HG03571 (cell line): ENCODE results near the gene ANKRD33B.
"Not testable (repeated sequence)": the region's sequence is repeated elsewhere in the genome, so short reads cannot be mapped to it uniquely, and the experiment has no call there.

Experiments
- ATAC-seq: cut with Tn5 transposase; IDR thresholded peaks from one replicate; pipeline ENCODE4 v1.9.1; 2021; ENCODE audit not compliant: unreplicated experiment

ANKRD33B gene

GRCh38 chr5:10654566-10654965, 90.7 kb downstream of the ANKRD33B start:
- ATAC-seq = no peak

GRCh38 chr5:10655161-10655971, 91.5 kb downstream of the ANKRD33B start:
- peak; percentile 46 for ATAC-seq

GRCh38 chr5:10655972-10656830, 92.3 kb downstream of the ANKRD33B start:
- ATAC-seq = no peak

- no peak for ATAC-seq
Measured at GRCh38 chr5:10658265-10658664, 94.4 kb downstream of the ANKRD33B start.

- no peak for ATAC-seq
Measured at GRCh38 chr5:10660135-10660534, 96.3 kb downstream of the ANKRD33B start.

- ATAC-seq = no peak
Measured at GRCh38 chr5:10660720-10661387, 97.0 kb downstream of the ANKRD33B start.

GRCh38 chr5:10661401-10661800, 97.5 kb downstream of the ANKRD33B start:
- ATAC-seq = no peak

- no peak for ATAC-seq
Measured at GRCh38 chr5:10662083-10662482, 98.2 kb downstream of the ANKRD33B start.

GRCh38 chr5:10662661-10663488, 99.0 kb downstream of the ANKRD33B start:
- ATAC-seq = no peak

- no peak for ATAC-seq
Measured at GRCh38 chr5:10663489-10664179, 99.8 kb downstream of the ANKRD33B start.

GRCh38 chr5:10664180-10664769, 100.4 kb downstream of the ANKRD33B start:
- ATAC-seq = not testable (repeated sequence)

- no peak for ATAC-seq
Measured at GRCh38 chr5:10665799-10666198, 101.9 kb downstream of the ANKRD33B start.

- ATAC-seq = no peak
Measured at GRCh38 chr5:10666531-10667299, 102.8 kb downstream of the ANKRD33B start.

GRCh38 chr5:10667431-10668057, 103.7 kb downstream of the ANKRD33B start:
- ATAC-seq = no peak

GRCh38 chr5:10668697-10669096, 104.8 kb downstream of the ANKRD33B start:
- ATAC-seq = no peak

- ATAC-seq = no peak
Measured at GRCh38 chr5:10669983-10670382, 106.1 kb downstream of the ANKRD33B start.

- no peak for ATAC-seq
Measured at GRCh38 chr5:10671041-10672008, 107.5 kb downstream of the ANKRD33B start.
